Measurements from ENCODE around the gene STK25. TPM values are rescaled to one million over a fixed set of nuclear protein-coding genes. Genes with fewer than 3 reads are reported as not detected.

STK25 gene
- total and polyA plus RNA-seq, 2 donors (not counting 1 experiment from before 2014, with no cell fraction given) = 183 to 378 TPM

DNA sequence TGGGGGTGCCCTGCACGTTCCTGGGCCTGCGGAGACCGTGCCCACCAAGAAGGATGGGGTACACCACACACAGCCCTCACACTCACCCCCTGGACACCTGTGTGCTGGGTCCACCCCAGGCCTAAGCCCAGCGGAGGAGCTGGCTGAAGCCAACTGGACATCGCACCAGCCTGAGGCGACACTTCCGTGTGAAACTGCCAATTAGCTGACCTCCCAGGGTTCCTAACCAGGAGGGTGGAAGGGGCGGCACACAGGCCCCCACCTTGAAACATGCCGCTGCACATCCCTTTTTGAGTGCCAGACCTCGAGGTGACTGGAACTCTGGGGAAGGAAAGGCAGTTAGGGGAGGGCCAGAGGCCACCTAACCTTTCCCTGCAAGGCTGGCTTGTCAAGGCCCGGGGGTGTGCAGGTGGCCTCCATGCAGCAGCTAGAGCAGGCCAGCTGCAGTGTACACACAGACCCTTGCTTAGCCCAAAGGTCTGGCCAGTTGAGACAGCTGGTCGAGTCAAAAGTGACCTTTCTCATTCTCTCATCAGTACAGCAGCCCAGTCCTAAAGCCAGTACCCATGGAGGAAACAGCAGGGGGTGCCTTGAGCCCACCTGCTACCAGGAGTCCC is 4.5 kb downstream of the STK25 start:
- H3K27me3 ChIP-seq (replicated peaks in 1 of 4; ENCODE audit: control extremely low read depth in 1 of 4, control insufficient read depth in 3 of 4, insufficient read depth in 4 of 4, low read length in 3 of 4) = no peaks in the 10 kb centered on the region

DNA sequence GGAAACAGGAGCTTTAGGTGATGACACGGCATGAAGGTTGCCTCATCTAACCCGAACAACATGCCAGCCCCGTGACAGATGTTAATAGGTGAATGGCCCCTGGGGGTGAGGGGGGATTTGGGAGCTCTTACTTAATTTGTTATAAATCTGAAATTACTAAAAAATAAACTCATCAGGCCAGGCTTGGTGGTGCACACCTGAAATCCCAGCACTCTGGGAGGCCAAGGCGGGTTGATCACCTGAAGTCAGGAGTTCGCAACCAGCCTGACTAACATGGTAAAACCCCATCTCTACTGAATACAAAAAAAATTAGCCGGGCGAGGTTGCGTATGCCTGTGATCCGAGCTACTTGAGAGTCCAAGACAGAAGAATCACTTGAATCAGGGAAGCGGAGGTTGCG is 6.1 kb downstream of the STK25 start:
- Histone ChIP-seq H3K4me3 (ENCODE audit: control extremely low read depth in 1 of 5, extremely low read depth in 1 of 5, insufficient read depth in 1 of 5, low read depth in 2 of 5, low read length in 4 of 5) (no peak overlapping the region), H3K4me1 (ENCODE audit: control insufficient read depth in 2 of 2, insufficient read depth in 2 of 2, low read length in 2 of 2) (peaks cover 4 to 7% of the 10 kb centered on the region in 2 donors), H3K4me2 (replicated peaks; ENCODE audit: low read depth, low read length, poor library complexity, severe bottlenecking) (no peak overlapping the region), H3K27me3 (replicated peaks in 1 of 4; ENCODE audit: control extremely low read depth in 1 of 4, control insufficient read depth in 3 of 4, insufficient read depth in 4 of 4, low read length in 3 of 4) (no peaks in the 10 kb centered on the region), H3K9ac (ENCODE audit: low read length) (no peak overlapping the region), H3K9me3 (ENCODE audit: control extremely low read depth in 1 of 3, control insufficient read depth in 2 of 3, insufficient read depth in 1 of 3, low read length in 2 of 3) (no peaks in the 10 kb centered on the region), H4K20me1 (ENCODE audit: control insufficient read depth, insufficient read depth, low read length, poor library complexity, severe bottlenecking) (peaks cover 73% of the 10 kb centered on the region), H3K27ac (ENCODE audit: low read length in 2 of 2) (no peak overlapping the region), H2AFZ (ENCODE audit: insufficient read depth, low read depth, low read length, poor library complexity, severe bottlenecking) (no peak overlapping the region), H3K36me3 (replicated peaks in 1 of 2; ENCODE audit: control extremely low read depth in 1 of 2, control insufficient read depth in 1 of 2, extremely low read depth in 1 of 2, insufficient read depth in 2 of 2, low read length in 1 of 2) (peaks cover 0 to 14% of the 10 kb centered on the region in 2 experiments), H3K79me2 (ENCODE audit: control insufficient read depth, insufficient read depth, low read length) (peaks cover 60% of the 10 kb centered on the region)
- intact Hi-C loops (cut with micrococcal nuclease) = no loop called here
- no peak overlapping the region for H3K4me3 Mint-ChIP-seq
- H3K27ac Mint-ChIP-seq = no peak overlapping the region
- DNase-seq = no peak
- 91% methylated on average over 9 of the region's 11 CpGs for WGBS (ENCODE audit: insufficient coverage)
- TF ChIP-seq, protein P1, sequence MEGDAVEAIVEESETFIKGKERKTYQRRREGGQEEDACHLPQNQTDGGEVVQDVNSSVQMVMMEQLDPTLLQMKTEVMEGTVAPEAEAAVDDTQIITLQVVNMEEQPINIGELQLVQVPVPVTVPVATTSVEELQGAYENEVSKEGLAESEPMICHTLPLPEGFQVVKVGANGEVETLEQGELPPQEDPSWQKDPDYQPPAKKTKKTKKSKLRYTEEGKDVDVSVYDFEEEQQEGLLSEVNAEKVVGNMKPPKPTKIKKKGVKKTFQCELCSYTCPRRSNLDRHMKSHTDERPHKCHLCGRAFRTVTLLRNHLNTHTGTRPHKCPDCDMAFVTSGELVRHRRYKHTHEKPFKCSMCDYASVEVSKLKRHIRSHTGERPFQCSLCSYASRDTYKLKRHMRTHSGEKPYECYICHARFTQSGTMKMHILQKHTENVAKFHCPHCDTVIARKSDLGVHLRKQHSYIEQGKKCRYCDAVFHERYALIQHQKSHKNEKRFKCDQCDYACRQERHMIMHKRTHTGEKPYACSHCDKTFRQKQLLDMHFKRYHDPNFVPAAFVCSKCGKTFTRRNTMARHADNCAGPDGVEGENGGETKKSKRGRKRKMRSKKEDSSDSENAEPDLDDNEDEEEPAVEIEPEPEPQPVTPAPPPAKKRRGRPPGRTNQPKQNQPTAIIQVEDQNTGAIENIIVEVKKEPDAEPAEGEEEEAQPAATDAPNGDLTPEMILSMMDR (IDR thresholded peaks at IDR 0.05) = no peak
- no peak for TF ChIP-seq EZH2 (IDR thresholded peaks at IDR 0.05; ENCODE audit: borderline replicate concordance, insufficient read depth, low read depth, low read length, poor library complexity, severe bottlenecking)
- H3K9me3 Mint-ChIP-seq (ENCODE audit: insufficient read depth) = no peaks in the 10 kb centered on the region
- no peak for ATAC-seq (ENCODE audit: low read depth)
- no peaks in the 10 kb centered on the region for H3K27me3 Mint-ChIP-seq
- peaks cover 11% of the 10 kb centered on the region for H3K4me1 Mint-ChIP-seq
- ChIA-PET POLR2A (no interaction called here), CTCF (no interaction called here)

More for the DNA sequence above, 4.5 kb downstream of the STK25 start:
- H3K27ac Mint-ChIP-seq = no peak overlapping the region
- intact Hi-C loops (cut with micrococcal nuclease) = no loop called here
- Histone ChIP-seq H3K27ac (ENCODE audit: low read length in 2 of 2) (no peak overlapping the region), H4K20me1 (ENCODE audit: control insufficient read depth, insufficient read depth, low read length, poor library complexity, severe bottlenecking) (peaks cover 75% of the 10 kb centered on the region), H3K36me3 (replicated peaks in 1 of 2; ENCODE audit: control extremely low read depth in 1 of 2, control insufficient read depth in 1 of 2, extremely low read depth in 1 of 2, insufficient read depth in 2 of 2, low read length in 1 of 2) (peaks cover 0 to 8% of the 10 kb centered on the region in 2 experiments), H3K4me2 (replicated peaks; ENCODE audit: low read depth, low read length, poor library complexity, severe bottlenecking) (no peak overlapping the region), H3K79me2 (ENCODE audit: control insufficient read depth, insufficient read depth, low read length) (peaks cover 66% of the 10 kb centered on the region), H3K9me3 (ENCODE audit: control extremely low read depth in 1 of 3, control insufficient read depth in 2 of 3, insufficient read depth in 1 of 3, low read length in 2 of 3) (no peaks in the 10 kb centered on the region), H3K4me3 (ENCODE audit: control extremely low read depth in 1 of 5, extremely low read depth in 1 of 5, insufficient read depth in 1 of 5, low read depth in 2 of 5, low read length in 4 of 5) (no peak overlapping the region), H3K4me1 (ENCODE audit: control insufficient read depth in 2 of 2, insufficient read depth in 2 of 2, low read length in 2 of 2) (peaks cover 8 to 13% of the 10 kb centered on the region in 2 donors), H2AFZ (ENCODE audit: insufficient read depth, low read depth, low read length, poor library complexity, severe bottlenecking) (no peak overlapping the region), H3K9ac (ENCODE audit: low read length) (no peak overlapping the region)
- no peak for TF ChIP-seq EZH2 (IDR thresholded peaks at IDR 0.05; ENCODE audit: borderline replicate concordance, insufficient read depth, low read depth, low read length, poor library complexity, severe bottlenecking)
- TF ChIP-seq, protein P1 (IDR thresholded peaks at IDR 0.05) = no peak
- peaks cover 15% of the 10 kb centered on the region for H3K4me1 Mint-ChIP-seq
- 93% methylated on average over 12 of the region's 12 CpGs for WGBS (ENCODE audit: insufficient coverage)
- no peaks in the 10 kb centered on the region for H3K27me3 Mint-ChIP-seq
- ChIA-PET CTCF (interaction anchor here (0.7 kb wide), 1 partner anchor 8 kb away, joined by 6 read pairs; no protein-coding TSS in a partner anchor), POLR2A (no interaction called here)
- no peaks in the 10 kb centered on the region for H3K9me3 Mint-ChIP-seq (ENCODE audit: insufficient read depth)
- ATAC-seq (ENCODE audit: low read depth) (no peak), DNase-seq (no peak)
- no peak overlapping the region for H3K4me3 Mint-ChIP-seq
